Measurements from ENCODE around the gene SLC24A2. TPM values are rescaled to one million over a fixed set of nuclear protein-coding genes. Genes with fewer than 3 reads are reported as not detected.
"Not testable (repeated sequence)": the region's sequence is repeated elsewhere in the genome, so short reads cannot be mapped to it uniquely, and the experiment has no call there.

Gene SLC24A2
- total RNA-seq (2014; rRNA removed) = 0.06 TPM in 2 replicates
- polyA plus RNA-seq (2012) = 0.01 TPM

DNA sequence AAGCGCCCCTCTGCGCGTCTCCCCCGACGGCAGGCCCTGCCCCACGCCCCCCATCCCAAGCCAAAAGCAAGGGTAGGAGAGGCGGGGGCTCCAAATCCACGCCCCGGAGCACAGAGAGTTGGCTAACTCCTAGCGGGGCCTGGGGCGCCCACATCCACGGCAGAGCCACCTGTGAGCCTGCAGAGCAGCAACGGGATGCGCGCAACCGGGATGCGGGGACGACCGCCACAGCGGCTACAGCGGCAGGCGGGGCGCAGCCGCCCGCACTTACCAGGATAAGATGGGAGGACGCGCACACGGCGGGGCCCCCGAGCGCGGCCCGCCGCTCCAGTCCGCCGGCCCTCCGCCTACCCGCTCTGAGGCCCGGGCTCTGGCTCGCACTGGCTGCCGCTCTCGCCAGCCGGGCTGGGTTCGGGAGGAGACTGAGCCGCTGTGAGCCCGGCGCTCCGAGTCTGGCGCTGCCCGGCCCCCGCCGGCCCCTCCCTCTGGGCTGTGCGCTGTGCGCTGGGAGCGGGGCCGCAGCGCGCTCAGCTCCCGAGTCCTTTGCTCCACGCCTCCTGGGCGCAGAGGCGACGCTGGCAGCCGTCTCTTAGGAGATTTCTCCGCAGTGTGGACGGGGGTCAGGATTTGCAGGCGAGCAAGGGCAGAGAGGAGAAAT lies at the start of gene SLC24A2:
TSS of gene SLC24A2 (minus strand) at position 424 of the 658 bp plus-strand sequence.
- DNase-seq (ENCODE audit: low read depth) = no peak

DNA sequence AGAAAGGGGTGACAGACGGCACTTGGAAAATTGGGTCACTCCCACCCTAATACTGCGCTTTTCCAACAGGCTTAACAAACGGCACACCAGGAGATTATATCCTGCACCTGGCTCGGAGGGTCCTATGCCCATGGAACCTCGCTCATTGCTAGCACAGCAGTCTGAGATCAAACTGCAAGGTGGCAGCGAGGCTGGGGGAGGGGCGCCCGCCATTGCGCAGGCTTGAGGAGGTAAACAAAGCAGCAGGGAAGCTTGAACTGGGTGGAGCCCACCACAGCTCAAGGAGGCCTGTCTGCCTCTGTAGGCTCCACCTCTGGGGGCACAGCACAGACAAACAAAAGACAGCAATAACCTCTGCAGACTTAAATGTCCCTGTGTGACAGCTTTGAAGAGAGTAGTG lies 44.5 kb upstream of the SLC24A2 start:
- DNase-seq (ENCODE audit: low read depth) = not testable (repeated sequence)

DNA sequence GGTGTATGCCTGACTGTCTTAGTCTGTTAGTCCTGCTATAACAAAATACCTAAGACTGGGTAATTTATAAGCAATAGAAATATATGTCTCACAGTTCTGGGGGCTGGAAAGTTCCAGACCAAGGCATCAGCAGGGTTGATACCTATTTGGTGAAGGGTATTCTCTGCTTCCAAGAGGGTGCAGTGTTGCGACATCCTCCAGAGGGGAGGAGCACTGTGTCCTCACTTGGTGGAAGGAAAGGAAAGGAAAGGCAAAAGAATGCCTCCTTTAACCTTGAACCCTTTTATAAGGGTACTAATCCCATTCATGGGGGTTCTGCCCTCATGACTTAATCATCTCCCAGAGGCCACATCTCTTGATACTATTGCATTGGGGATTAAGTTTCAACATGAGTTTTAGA lies 42.0 kb upstream of the SLC24A2 start:
- DNase-seq (ENCODE audit: low read depth) = no peak

DNA sequence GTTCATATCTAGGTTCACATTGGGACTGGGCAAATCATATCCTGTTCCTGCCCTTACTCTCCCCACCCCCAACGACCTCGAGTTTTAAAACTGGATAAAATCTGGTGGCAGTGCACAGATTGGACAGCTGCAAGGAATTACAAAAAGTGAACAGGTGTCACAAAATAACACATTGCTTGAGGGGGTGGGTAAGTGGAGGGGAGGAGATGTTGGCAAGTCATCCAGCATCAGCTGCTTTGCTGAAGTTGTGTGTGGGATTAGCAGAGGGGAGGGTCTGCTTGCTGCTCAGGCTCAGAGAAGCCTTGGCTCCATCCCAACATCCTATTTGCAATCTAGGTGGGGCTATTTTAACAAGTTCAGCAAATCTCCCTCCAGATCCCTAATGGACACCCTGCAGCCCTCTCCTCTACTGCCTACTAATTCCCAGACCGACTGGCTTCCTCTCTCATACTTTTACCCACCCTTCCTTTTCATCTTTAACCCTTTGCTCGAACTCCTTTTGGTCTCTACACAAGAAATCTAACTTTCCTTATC lies 39.8 kb upstream of the SLC24A2 start:
- peak; percentile 31 for DNase-seq (ENCODE audit: low read depth)

DNA sequence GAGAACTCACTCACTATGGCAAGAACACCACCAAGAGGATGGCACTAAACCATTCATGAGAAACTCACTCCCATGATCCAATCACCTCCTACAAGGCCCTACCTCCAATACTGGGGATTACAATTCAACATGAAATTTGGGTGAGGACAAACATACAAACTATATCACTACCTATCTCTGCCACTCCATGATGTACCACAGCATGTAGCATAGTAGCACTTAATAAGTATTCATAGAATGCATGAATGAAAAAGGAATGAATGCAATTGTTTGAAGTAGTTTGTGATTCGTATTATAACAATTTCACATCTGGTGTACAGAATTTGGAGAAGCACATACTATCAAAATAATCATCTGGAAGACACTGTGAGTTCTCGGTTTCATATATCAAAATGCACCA lies 27.9 kb upstream of the SLC24A2 start:
- DNase-seq (ENCODE audit: low read depth) = no peak

DNA sequence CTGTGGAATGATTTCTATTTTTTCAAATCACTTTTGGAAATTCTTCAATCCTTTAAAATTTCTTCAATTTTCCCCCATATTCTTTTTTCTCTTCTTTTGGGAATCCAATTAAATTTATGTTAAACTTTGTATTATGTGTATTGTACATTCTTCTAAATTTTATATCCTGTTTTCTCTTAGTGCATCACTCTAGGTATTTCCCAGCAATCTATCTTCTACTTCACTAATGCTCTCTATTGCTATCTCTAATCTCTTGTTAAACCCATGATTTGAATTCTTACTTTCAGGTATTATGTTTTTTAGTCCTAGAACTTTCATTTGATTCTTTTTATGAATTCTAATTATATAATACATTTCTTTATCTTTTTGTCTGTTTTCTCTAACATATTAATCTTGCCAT lies 23.4 kb upstream of the SLC24A2 start:
- no peak for DNase-seq (ENCODE audit: low read depth)

DNA sequence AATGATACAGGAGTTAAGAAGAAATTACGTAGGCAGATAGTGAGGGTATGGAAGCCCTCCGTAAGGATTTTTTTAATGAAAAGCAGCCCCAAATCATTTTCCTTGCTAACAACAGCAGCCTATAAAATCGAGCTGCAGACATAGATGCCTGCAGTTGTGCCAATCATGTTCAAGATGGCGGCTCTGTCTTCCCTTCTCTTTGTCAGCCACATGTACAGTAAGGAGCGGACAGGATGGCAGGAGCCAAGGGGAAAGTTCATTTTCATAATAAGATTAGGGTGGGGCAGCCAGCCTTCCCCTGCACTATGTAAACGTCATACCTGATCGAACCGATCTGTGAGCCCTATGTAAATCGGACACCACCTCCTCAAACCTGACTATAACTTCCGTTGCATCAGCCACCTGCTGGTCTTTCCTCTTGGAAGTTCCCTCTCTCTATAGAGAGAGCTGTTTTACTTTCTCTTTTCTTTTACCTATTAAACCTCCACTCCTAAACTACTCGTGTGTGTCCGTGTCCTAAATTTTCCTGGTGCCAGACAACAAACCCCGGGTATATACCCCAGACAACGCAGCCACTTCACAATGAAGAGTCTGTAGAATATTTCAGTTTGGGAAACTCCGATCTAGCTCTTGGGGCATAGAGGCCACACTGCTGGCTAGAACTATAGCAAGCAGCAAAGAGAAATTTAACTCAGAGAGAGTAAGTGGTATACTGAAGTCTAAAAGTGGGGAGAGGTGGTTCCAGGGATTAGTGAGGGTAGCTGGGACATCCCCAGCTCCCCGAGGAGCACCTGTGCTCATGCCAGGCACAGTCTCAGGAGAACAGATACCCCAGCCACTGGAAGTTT lies 20.8 kb upstream of the SLC24A2 start:
- no peak for DNase-seq (ENCODE audit: low read depth)

DNA sequence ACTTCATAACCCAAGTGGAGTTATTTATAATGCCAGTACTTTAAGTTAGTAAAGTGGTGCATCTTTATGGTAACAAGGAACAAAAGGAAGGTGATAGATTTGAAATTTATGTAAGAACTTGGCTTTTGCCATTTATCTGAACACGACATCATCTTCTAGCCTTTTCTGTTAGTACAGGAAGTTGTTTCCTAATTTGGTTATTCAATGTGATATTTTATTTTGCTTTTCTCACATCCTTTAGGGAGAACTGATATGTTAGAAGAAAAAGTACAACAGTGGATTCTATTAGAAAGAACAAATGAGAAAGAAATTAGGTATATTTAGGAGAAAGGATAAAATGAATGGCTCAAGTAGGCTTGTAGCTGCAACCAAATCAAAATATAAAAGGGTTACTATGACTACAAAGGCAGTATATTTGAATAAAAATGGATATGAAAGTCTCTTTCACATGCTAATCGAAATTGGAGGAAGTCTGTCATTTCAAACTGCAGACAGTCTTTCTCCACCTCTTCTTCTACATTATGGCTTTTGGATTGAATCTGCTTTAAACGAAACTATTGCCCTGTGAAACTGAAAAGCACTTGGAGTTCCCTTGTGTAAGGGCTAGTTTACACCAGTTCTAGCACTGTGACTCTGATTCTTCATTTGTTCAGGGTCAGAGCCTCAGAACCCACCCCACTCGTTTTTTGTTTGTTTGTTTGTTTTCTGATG lies 18.5 kb upstream of the SLC24A2 start:
- DNase-seq (ENCODE audit: low read depth) = no peak

DNA sequence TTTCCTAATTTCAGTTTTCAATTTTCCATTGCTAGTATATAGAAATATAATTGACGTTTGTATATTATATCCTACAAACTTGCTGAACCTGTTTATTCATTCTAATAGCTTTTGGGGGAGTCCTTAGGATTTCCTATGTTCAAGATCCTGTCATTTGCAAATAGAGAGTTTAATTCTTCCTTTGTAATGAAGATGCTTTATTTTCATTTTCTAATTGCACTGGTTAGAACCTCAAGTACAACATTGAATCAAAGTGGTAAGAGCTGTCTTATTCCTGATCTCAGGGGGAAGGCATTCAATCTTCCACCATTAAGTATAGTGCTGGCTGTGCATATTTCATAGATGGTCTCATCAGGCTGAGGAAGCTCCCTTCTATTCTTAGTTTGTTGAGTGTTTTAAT lies 15.6 kb upstream of the SLC24A2 start:
- no peak for DNase-seq (ENCODE audit: low read depth)

DNA sequence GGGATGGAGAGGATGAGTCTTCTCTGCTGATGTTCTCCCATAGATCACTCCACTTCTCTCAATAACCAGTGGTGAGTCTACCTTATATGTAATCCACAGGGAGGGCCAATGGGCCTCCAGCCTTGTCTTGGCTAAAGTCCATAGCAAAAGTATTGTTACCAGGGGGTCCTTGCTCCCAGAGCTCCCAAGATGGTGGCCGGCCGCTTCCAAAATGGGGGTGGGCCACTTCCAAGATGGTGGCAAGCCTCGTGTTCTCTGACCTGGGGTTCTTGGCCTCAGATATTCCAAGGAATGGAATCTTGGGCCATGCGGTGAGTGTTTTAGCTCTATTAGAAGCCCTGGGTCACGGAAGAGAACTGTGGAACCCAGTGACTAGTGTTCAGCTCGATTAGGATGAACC lies 12.0 kb upstream of the SLC24A2 start:
- DNase-seq (ENCODE audit: low read depth) = no peak

DNA sequence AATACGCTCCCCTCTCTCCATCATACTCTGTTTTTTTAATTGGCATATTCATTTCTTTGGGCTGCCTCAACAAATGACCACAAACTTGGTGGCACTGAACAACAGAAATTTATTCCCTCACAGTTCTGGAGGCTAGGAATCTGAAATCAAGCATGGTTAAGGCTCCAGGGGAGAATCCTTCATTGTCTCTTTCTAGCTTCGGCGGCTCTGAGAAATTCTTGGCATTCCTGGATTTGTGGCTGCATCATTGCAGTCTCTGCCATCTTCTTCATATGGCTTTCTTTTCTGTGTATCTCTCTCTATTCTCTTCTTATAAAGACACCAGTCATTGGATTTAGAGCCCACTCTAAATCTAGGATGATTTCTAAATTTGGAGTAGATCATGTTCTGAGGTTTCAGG lies 10.9 kb upstream of the SLC24A2 start:
- no peak for DNase-seq (ENCODE audit: low read depth)

DNA sequence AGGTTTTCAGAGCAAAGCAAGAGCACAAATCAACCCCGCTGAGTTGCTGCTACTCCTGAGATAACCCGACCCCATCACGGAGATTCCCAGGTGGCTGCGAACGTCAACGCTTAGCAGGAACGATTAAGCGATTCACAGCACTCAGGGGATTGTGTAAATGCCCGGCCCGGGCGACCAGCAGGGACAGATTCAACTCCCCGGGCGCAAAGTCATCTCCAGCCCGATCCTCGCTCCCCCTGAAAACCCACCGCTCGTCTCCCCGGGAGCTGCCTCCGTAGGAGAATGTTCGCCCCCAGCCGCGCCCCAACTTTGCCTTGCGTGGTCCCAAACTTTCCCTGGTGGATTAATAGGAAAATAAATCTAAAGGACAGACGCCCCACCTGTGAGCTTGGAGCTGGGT lies 685 bp downstream of the SLC24A2 start:
- no peak for DNase-seq (ENCODE audit: low read depth)

DNA sequence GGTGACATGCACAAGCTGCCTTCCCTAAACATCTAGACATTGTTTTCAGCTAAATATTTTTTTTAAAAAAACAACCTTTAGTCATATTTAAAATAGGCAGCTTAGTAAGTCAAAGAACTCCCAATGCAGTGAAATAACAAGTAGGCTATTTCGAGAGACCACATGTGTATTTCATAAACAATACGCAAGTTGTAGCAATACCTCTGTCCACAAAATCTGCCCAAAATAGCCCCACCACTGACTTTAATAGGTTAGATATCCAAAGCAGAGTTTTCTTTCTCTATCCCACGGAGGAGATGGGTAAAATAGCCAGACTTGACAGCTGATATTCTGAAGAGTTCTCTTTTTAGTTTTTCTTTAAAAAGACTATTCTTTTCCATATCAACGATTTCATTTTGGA lies 1.2 kb downstream of the SLC24A2 start:
- no peak for DNase-seq (ENCODE audit: low read depth)

DNA sequence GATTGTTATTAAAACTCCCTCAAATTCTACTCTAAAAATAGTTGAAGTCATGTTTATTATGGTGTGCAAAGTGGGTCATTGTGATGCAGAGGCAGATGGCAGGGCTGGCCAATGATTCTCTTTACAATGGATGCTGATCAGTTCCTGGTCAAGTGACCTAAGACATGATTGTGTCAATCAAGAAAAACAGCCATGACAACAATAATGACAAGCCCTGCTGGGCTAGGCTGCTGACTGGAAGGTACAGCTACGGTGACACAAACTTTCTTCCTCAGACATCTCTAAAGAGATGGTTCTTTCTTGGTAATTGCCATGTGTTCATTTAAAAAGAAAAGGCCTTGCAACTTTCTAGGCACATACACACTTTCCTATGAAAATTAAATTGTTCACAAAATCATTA lies 3.6 kb downstream of the SLC24A2 start:
- DNase-seq (ENCODE audit: low read depth) = no peak

DNA sequence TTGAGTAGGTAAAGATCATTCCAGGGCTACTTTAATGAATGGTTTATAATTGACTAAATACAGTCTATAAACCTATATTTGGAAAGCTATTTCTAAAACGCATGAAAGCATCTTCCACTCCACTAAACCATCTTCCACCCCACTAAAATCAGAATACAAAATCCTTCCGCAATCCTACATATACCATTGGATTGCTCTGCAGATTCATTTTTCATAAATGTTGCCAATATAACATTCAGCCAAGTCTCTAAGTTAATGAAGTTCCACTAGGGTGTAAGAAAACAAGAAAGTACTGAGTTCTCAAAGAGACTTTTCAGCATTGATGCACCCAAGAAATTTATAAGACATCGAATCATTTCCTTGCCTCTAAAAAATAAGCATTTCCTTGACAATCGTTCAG lies 4.7 kb downstream of the SLC24A2 start:
- DNase-seq (ENCODE audit: low read depth) = no peak

DNA sequence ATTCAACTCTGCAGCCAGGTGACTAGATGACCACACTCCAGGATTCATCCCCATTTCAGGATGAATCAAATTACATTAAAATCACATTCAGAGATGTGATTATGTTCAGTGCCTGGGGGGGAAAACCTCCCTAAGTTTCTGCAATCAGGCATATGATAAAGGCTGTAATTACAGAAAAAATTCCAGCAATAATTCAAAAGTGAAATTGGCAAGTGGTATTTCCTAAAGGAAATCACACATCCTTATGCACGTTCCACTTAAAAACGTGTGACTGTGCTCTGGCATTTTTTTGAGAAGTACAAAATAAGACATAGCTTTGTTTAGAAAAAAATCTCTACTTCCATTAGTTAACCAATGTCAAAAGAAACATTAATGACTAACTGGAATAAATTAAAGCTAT lies 5.3 kb downstream of the SLC24A2 start:
- no peak for DNase-seq (ENCODE audit: low read depth)

DNA sequence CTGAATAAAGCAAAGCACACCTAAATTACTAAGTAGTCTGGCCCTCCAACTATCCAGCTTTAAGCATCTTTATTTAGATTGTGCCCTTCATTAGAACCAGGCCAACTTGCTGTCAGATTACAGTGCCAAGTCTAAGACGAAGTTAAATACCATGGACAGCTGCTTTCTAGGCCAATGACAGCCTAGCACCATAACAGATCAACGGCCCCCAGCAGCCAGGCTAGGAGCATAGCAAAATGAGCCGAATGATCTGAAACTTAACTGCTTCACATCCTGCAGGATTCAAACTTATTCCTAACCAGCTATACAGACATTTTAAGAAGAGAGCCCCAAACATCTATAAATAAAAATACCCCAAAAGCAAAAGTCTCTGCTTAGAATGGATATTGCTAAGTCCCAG lies 6.8 kb downstream of the SLC24A2 start:
- DNase-seq (ENCODE audit: low read depth) = peak; percentile 10

DNA sequence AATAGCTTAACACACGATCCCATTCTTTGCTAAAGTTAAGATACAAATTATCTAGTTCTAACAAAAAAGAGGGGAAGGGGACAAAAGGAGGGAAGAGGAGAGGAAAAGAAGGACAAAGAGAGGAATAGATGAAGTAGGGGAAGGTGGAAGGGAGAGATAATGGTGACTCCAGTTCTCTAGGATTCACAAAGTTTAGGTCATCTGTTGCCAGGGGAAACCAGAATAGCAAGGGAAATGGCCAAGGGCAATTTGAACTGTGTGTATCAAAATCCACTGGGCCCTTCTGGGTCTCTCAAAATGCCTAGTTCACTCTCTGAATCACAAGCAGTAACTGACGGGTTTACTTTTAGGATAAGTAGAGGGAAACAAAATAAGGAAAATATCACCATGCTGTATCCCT lies 7.6 kb downstream of the SLC24A2 start:
- no peak for DNase-seq (ENCODE audit: low read depth)

DNA sequence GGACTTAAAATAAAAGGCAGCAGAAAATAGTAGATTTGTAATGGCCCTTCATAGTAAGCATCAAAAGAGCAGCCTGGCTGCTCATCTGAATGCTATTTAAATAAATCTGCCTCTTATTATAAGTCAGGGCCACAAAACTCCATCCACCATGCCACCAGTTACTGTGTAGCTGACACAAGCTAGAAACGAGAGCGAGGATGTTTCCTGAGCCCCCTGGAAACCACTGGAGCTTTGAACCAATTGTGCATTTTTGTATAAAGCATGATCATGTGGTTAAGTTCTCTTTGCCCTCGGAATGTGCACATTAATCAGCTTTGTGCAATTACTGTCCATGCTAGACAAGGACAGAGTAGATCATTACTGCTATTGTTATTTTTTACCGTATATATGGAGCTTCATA lies 17.4 kb downstream of the SLC24A2 start:
- no peak for DNase-seq (ENCODE audit: low read depth)

DNA sequence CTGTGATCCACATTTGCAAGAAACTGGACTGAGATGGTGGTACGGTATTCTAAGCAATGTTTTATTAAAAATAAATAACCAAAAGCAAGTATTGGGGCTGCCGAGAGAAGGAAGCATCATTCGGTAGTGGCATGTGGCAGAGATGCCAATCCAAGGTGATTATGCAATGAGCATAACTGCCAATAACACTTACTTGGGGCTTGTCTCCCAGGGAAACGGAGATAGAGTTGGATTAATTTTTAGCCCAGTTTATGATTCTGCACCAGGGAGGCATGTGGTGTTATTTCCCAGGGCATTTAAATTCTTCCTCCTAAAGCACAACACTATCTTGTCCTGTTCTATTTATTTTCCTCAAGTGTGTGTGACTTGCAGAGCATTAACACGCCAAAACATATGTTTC lies 17.9 kb downstream of the SLC24A2 start:
- DNase-seq (ENCODE audit: low read depth) = no peak

DNA sequence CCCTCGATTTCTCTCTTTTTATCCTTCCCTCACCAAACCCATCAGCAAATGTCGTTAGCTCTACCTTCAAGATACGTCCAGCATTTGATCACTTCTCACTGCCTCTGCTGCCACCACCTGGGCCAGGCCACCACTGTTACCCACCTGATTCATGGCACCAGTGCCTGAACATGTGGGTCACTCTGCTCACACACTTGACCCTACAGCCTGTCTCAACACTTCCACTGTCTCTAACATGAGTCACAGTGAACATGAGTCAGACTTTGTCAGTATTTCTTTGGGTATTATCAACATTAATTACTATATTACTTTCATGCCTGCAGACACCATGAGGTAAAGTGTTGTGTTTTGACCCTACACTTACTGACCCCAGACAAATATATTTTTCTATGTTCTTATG lies 19.6 kb downstream of the SLC24A2 start:
- DNase-seq (ENCODE audit: low read depth) = peak; percentile 20

DNA sequence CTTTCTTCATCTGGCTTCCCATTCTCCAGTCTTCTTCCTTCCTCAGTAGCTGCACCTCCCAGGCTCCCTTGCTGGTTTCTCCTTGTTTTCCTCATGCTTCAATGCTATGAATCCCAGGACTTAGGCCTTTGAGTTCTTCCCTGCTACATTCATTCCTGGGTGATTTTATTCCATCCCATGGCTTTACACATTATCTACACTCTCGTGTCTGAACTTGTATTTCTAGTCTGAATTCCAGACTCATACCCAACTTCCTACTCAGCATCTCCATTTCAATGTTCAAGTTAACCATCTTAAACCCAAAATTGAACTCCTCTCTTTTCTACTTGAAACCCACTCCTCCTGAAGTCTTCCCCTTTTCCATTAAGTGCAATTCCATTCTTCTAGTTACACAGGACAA lies 20.0 kb downstream of the SLC24A2 start:
- DNase-seq (ENCODE audit: low read depth) = no peak
